GM18951 (cell line): ENCODE results near the gene SPANXA1.
"Not testable (repeated sequence)": the region's sequence is repeated elsewhere in the genome, so short reads cannot be mapped to it uniquely, and the experiment has no call there.

Experiments
- POLR2A ChIP-seq: IDR thresholded peaks from 4 replicates; pipeline ENCODE4 v1.6.1; 2011; ENCODE audit warnings: mild to moderate bottlenecking; ENCODE audit not compliant: insufficient read length, insufficient read depth; ENCODE audit errors: extremely low read depth
- in situ Hi-C: fragments of 300-500 bp; cut with MboI; formaldehyde crosslinking; loops from one replicate; pipeline ENCODE4 v1.12.0; 2022; ENCODE audit warnings: low sequenced_read_pairs, mixed read lengths, inconsistent platforms; ENCODE audit not compliant: unreplicated experiment

SPANXA1 gene

GRCh38 chrX:141584638-141585037, at the start of gene SPANXA1:
Gene SPANXA1 (minus strand): TSS chrX:141584738. CDS start chrX:141584678, 60 bp downstream.
- in situ Hi-C loops: not testable (repeated sequence)

- in situ Hi-C loops: no loop called here
- TF ChIP-seq POLR2A: no peak
Measured at GRCh38 chrX:141632124-141632523, 47.6 kb upstream of the SPANXA1 start.

DNA sequence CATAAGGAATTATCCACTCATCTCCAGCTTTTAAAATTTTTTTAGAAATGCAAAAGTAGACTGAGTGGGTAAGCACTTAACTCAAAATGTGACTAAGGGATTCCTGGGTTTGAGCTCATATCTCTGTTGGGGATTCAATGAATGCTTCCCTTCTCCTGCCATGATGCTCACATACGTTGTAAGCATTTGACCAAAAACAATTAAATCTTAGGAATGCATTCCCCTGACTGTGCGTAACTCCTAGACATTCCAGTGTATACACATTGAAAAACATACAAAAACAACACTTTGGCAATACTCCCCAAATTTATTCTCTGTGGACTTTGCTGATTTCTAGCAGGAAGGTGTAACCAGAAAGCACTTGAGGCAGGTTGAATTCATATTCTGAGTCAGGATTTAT, 34.8 kb upstream of the SPANXA1 start:
- no peak for TF ChIP-seq POLR2A

DNA sequence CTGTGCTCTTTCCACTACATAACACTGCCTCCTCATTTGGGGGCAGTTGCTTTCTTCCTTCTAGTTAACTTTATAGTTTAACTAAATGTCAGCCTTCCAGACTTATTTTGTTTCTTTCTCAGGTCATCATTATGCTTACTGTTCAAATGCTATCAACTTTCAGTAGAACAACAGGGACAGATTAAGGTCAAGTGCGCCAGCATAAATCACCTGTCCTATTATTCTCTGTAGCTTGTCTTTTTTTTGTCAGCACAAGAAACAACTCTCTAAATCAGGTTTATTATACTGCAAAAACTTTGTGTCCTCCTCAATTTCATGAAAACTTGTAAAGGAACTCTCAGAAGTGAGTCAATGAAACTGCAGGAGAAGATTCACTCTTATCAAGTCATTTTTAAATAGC, 24.6 kb upstream of the SPANXA1 start:
- in situ Hi-C loops: no loop called here
- no peak for TF ChIP-seq POLR2A

More for the DNA sequence above, 34.8 kb upstream of the SPANXA1 start:
- in situ Hi-C loops: no loop called here

DNA sequence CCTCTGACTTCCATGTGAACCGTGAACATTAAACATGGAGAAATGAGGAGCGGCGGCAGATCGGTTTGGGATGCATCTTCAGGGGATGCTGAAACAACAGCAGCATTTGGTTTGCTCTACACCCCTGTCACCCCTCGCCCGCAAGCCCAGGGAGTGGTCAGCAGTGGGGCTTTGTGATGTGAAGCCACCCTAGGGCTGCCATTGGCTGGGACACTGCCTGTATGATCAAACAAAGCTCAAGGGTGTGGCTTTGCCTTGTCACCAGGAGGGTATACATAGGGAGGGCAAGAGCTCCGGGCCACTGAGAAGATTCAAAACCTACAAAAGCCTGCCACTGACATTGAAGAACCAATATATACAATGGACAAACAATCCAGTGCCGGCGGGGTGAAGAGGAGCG, 4.9 kb upstream of the SPANXA1 start, which contains the start of gene SPANXA2:
Gene SPANXA2, plus strand, starts transcription at position 301 of the 400 bp plus-strand sequence. Its CDS starts 60 bp downstream, at position 361.
- in situ Hi-C loops: not testable (repeated sequence)

DNA sequence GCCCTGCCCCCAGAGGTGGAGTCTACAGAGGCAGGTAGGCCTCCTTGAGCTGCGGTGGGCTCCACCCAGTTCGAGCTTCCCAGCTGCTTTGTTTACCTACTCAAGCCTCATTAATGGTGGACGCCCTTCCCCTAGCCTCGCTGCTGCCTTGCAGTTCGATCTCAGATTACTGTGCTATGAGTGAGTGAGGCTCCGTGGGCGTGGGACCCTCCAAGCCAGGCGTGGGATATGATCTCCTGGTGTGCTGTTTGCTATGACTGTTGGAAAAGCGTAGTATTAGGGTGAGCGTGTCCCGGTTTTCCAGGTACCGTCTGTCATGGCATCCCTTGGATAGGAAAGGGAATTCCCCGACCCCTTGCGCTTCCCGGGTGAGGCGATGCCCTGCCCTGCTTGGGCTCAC, 42.0 kb downstream of the SPANXA1 start:
- in situ Hi-C loops: not testable (repeated sequence)
